ENCODE measurements around the gene PRKCZ.

PRKCZ gene

GRCh38 chr1:2124446-2125198, 74.4 kb downstream of the PRKCZ start:
- no peak for DNase-seq

GRCh38 chr1:2125350-2126211, 75.4 kb downstream of the PRKCZ start:
- DNase-seq: no peak

GRCh38 chr1:2126331-2127186, 76.3 kb downstream of the PRKCZ start:
- DNase-seq: no peak

- peak in 1 of 2 donors; percentile 28 for DNase-seq
These were observed 77.3 kb downstream of the PRKCZ start for GRCh38 chr1:2127187-2128145.

- DNase-seq: no peak
These were observed 78.1 kb downstream of the PRKCZ start for GRCh38 chr1:2128189-2128901.

DNA sequence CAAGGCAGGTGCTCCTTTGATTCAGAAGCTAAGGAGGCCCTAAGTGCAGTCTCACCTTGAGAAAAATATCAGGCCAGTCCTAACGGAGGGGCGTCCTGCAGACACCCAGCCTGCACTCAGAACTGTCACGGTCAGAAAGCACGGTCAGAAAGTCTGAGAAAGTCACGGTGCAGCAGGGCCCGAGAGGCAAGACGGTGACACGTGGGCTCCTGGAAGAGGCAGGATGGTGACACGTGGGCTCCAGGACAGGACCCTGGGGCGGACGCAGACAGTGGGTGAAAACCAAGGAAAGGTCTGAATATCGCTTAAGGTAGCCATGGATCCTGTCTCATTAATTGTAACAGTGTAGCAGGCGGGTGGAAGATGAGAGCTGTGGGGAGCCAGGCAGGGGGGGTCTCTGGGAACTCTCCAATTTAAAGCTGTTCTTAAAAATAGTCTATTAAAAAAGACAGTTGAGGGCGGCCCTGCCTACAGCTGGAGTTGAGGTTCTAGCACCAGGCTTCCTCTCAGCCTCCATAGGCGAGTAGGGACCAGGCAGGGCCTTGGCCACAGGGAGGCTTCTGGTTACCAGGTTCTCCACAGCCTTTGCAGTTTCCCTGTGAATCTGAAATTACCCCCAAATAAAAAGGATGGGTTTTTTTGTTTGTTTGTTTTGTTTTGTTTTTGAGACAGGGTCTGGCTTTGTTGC, 79.2 kb downstream of the PRKCZ start:
- no peak for DNase-seq

DNA sequence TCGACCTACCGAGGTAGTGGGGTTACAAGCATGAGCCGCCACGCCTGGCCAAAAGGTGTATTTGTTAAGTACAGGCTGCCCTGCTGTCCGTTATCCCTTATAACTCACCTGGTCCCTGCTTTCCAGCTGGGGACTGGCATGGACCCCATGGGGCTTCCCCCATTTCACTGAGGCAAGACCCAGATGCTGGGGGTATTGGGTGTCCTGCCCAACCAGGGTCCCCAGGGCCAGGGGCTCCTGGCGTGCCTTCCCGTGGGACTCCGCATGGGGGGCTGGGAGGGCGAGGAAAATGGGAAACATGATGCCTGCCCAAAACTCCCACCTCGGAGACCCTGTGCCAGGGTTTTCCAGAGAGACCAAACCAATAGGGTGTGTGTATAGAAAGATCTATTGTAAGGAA, 79.9 kb downstream of the PRKCZ start:
- no peak for DNase-seq

- no peak for DNase-seq
These were observed 80.7 kb downstream of the PRKCZ start for GRCh38 chr1:2130871-2131289.

DNA sequence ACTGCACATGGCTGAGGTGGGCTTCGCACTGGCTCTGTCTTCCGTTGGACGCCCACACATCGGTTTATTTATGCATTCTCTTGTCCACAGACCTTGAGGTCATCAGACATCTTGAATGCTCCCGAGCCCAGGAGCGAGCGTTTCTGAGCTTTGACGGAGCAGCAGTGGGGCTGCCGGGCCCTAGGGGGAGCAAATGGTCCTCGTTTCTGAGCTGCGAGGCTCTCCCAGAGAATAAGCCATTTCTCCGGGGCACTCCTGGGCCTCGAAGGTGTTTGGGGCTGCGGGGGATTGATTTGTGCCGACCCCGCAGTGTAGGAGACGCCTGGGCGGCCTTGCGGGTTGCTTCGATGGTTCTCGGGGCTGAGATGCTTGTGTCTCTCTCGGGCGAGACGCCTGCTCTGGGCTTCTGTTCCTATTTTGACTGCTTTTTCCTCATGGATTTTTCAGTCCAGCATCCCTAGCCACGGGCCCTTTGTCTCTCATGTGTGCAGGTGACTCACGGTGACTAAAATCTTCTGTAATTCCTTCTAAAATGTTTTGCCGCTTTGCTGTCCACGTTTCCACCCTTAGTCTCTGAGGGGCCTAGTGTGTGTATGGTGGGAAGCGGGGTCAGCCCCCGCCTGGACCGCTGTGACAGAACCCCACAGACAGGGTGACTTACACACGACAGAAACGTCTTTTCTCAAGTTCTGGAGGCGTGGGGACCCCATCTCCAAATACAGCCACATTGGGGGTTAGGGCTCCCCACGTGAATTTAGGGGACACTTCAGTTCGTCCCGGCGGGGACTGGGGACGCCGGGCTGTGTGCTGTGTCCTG, 82.2 kb downstream of the PRKCZ start:
- no peak for DNase-seq

DNA sequence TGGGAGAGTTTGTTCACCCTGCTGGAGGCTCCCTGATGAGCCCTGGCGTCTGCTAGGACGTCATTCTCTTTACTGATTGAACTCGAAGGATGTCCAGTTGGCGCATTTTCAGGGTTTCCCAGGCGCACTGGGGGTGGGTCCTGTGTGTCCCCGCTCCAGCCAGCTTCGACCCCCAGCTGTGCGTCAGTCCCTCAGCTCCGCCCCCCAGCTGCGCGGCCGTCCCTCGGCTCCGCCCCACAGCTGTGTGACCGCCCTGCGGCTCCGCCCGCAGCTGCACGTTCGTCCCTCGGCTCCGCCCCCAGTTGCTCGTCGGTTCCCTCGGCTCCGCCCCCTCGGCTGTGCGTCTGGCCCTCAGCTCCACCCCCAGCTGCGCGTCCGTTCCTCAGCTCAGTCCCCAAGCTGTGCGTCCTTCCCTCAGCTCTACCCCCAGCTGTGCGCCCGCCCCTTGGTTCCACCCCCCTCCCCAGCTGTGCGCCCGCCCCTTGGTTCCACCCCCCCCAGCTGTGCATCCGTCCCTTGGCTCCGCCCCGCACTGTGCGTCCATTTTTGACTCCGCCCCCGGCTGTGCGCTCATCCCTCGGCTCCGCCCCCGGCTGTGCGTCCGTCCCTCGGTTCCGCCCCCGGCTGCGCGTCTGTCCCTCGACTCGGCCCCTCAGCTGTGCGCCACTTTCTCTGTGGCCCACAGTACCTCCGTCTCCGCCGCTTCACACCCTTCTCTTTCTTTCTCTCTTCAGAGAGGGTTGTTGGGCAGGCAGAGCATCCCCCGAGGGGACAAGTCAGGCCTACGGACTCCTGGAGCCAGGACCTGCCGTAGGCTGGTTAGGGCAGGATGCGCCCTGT, 83.0 kb downstream of the PRKCZ start:
- peak; percentile 95 to 99 for DNase-seq

- DNase-seq: no peak
These were observed 83.6 kb downstream of the PRKCZ start for GRCh38 chr1:2133879-2134215.

DNA sequence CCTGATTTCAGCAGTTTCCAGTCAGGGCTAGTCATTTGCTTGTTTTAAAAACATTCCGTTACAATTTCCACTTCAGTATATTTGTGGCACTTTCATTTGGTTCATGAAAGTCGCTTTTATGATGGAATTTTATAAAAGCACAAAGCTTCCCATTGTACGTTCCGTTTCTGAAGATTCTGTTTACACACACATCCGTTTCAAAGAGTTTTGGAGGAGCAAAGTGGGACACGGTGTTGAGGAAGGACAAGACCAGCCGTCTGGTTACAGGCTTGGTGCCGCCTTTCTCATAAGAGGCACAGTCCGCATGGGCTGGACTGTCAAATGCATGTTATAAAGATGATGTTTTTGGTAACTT, 84.0 kb downstream of the PRKCZ start:
- no peak for DNase-seq

DNA sequence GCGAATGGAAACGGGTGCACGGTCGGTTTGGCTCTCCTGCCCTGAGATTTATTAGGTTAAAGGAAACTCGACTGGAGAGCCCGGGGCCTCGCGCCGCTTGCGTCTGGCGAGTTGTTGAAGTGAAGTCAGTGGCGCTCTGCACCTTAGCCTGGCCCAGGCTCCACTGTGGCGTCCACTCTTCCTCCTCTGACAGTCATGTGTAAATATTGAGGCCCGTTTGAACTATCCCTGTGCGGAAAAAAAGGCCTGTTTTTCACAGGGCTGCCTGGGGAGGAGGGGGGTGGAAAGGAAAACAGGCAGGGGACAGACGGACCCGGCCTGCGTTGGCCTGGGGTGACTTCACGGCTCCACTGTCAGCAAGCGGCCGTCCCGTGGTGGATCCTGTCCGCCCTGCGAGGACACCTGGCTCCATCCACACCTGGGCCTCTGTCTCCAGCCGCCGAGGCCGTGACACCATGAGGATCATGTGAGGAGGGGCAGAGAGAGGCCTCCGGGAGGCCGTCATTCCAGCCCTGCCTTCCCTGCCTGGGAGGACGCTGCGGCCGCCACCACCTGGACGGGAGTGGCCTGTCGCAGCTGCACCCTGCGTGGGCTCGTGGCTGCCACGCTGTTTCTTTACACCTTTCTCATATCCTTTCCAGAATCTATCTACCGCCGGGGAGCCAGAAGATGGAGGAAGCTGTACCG, 84.6 kb downstream of the PRKCZ start:
- DNase-seq: no peak

GRCh38 chr1:2135441-2135841, 85.2 kb downstream of the PRKCZ start:
- no peak for DNase-seq

- no peak for DNase-seq
These were observed 85.7 kb downstream of the PRKCZ start for GRCh38 chr1:2135941-2136340.

- DNase-seq: no peak
These were observed 86.4 kb downstream of the PRKCZ start for GRCh38 chr1:2136386-2137235.

Data from inflammatory macrophage treated with lipopolysaccharide for 1 hour (primary cell).